ENCODE data around the gene STYXL1. TPM values are rescaled to one million over a fixed set of nuclear protein-coding genes. Genes with fewer than 3 reads are reported as not detected.

Gene STYXL1
- total RNA-seq, 1 experiment from 2014 or later, result 42.3 TPM

DNA sequence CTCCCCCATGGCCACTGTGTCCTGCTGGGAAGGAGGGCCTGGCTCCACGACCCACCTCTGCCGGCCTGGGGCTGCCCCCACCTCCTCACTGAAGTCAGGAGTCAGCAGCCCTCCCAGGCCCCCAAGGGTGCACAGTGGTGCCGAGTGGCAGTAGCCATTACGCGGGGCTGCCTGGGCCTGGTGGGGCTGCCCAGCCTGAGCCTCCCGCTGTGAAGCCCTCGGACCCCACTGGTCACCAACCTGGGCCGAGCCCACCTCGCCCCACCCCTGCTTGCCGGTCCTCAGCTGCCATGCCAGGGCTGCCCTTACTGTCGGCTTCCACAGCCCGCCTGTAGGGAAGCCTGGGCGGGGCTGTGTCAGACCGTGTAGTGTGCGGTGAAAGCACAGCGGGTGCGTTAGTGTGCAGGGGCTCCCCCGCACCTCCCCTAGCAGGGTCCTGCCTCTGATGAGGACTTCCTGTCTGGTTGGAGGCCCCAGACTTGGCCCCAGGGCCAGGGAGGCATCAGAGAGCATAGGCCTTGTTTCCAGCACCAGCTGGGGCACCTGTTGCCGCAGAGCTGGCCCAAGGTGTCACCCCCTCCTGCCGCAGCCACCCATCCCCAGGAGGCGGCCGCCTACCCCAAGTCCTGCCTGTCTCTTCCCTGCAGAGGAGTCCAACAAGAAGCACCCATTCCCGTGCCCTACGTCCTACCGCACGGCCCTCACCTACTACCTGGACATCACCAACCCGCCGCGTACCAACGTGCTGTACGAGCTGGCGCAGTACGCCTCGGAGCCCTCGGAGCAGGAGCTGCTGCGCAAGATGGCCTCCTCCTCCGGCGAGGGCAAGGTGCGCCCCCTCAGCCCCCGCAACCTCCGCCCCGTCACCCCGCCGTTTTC lies 63.4 kb downstream of the STYXL1 start:
- no TSS peak for BruUV-seq (replicated peaks)
- no peak overlapping the region for H3K4me3 ChIP-seq (ENCODE audit: low read depth, low read length)
- peaks cover 1% of the 10 kb centered on the region for H3K36me3 ChIP-seq (ENCODE audit: control insufficient read depth, insufficient read depth, low read length)
- TF ChIP-seq, protein P1, sequence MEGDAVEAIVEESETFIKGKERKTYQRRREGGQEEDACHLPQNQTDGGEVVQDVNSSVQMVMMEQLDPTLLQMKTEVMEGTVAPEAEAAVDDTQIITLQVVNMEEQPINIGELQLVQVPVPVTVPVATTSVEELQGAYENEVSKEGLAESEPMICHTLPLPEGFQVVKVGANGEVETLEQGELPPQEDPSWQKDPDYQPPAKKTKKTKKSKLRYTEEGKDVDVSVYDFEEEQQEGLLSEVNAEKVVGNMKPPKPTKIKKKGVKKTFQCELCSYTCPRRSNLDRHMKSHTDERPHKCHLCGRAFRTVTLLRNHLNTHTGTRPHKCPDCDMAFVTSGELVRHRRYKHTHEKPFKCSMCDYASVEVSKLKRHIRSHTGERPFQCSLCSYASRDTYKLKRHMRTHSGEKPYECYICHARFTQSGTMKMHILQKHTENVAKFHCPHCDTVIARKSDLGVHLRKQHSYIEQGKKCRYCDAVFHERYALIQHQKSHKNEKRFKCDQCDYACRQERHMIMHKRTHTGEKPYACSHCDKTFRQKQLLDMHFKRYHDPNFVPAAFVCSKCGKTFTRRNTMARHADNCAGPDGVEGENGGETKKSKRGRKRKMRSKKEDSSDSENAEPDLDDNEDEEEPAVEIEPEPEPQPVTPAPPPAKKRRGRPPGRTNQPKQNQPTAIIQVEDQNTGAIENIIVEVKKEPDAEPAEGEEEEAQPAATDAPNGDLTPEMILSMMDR (IDR thresholded peaks at IDR 0.05; ENCODE audit: insufficient read depth in 1 of 2, low read depth in 1 of 2, low read length in 1 of 2, severe bottlenecking in 1 of 2, unreplicated experiment in 1 of 2), result no peak
- no peaks in the 10 kb centered on the region for H3K9me3 ChIP-seq
- no peak overlapping the region for H3K27ac Mint-ChIP-seq (ENCODE audit: unreplicated experiment)
- H3K9me3 Mint-ChIP-seq (ENCODE audit: unreplicated experiment), result no peaks in the 10 kb centered on the region
- ChIA-PET POLR2A (no interaction called here), CTCF (no interaction called here)
- intact Hi-C loops (cut with micrococcal nuclease; ENCODE audit: unreplicated experiment), result no loop called here
- H3K4me3 Mint-ChIP-seq (ENCODE audit: unreplicated experiment), result no peak overlapping the region
- peaks cover under 1% of the 10 kb centered on the region for H3K4me1 Mint-ChIP-seq (ENCODE audit: low read depth, unreplicated experiment)
- peaks cover 82% of the 10 kb centered on the region for H3K36me3 Mint-ChIP-seq (ENCODE audit: insufficient read depth, unreplicated experiment)
- no peaks in the 10 kb centered on the region for H3K27me3 Mint-ChIP-seq (ENCODE audit: insufficient read depth, unreplicated experiment)
- no peak for DNase-seq
- H3K4me1 ChIP-seq, result peaks cover 3% of the 10 kb centered on the region
- no peaks in the 10 kb centered on the region for H3K27me3 ChIP-seq (replicated peaks; ENCODE audit: control insufficient read depth, insufficient read depth, low read length)

DNA sequence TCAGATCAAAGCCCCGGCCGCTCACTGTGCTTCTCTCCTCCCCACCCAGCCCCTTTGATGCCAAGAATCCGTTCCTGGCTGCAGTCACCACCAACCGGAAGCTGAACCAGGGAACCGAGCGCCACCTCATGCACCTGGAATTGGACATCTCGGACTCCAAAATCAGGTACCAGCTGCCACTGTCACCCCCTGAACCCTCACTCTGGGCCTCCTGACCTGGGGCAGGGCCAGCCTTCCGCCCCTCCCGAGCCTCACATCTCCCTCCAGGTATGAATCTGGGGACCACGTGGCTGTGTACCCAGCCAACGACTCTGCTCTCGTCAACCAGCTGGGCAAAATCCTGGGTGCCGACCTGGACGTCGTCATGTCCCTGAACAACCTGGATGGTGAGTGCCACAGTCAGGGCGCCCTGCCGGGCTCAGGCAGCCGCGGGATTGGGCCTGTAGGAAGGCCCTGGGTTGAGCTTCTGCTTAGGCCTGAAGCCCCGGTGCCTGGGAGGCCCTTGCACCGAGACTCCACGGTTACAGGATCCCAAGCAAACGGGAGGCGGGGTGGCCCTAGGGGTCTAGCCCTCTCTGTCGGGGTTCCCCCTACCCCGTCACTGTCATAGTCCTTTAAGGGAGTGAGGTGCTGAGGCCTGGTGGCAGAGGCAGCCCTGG lies 64.2 kb downstream of the STYXL1 start:
- ChIA-PET CTCF (no interaction called here), POLR2A (no interaction called here)
- no peak overlapping the region for H3K4me3 ChIP-seq (ENCODE audit: low read depth, low read length)
- intact Hi-C loops (cut with micrococcal nuclease; ENCODE audit: unreplicated experiment), result no loop called here
- H3K9me3 ChIP-seq, result no peaks in the 10 kb centered on the region
- H3K27me3 Mint-ChIP-seq (ENCODE audit: insufficient read depth, unreplicated experiment), result no peaks in the 10 kb centered on the region
- no peak overlapping the region for H3K4me3 Mint-ChIP-seq (ENCODE audit: unreplicated experiment)
- no peaks in the 10 kb centered on the region for H3K27me3 ChIP-seq (replicated peaks; ENCODE audit: control insufficient read depth, insufficient read depth, low read length)
- no peak overlapping the region for H3K27ac Mint-ChIP-seq (ENCODE audit: unreplicated experiment)
- 0 out of 2 replicates have a peak, but pooled peaks cover 3% of the 10 kb centered on the region for H3K4me1 ChIP-seq
- no peak for DNase-seq
- BruUV-seq (replicated peaks), result no TSS peak
- H3K9me3 Mint-ChIP-seq (ENCODE audit: unreplicated experiment), result no peaks in the 10 kb centered on the region
- peaks cover 88% of the 10 kb centered on the region for H3K36me3 Mint-ChIP-seq (ENCODE audit: insufficient read depth, unreplicated experiment)
- peaks cover 1% of the 10 kb centered on the region for H3K36me3 ChIP-seq (ENCODE audit: control insufficient read depth, insufficient read depth, low read length)
- H3K4me1 Mint-ChIP-seq (ENCODE audit: low read depth, unreplicated experiment), result no peaks in the 10 kb centered on the region
- TF ChIP-seq, protein P1 (IDR thresholded peaks at IDR 0.05; ENCODE audit: insufficient read depth in 1 of 2, low read depth in 1 of 2, low read length in 1 of 2, severe bottlenecking in 1 of 2, unreplicated experiment in 1 of 2), result no peak

DNA sequence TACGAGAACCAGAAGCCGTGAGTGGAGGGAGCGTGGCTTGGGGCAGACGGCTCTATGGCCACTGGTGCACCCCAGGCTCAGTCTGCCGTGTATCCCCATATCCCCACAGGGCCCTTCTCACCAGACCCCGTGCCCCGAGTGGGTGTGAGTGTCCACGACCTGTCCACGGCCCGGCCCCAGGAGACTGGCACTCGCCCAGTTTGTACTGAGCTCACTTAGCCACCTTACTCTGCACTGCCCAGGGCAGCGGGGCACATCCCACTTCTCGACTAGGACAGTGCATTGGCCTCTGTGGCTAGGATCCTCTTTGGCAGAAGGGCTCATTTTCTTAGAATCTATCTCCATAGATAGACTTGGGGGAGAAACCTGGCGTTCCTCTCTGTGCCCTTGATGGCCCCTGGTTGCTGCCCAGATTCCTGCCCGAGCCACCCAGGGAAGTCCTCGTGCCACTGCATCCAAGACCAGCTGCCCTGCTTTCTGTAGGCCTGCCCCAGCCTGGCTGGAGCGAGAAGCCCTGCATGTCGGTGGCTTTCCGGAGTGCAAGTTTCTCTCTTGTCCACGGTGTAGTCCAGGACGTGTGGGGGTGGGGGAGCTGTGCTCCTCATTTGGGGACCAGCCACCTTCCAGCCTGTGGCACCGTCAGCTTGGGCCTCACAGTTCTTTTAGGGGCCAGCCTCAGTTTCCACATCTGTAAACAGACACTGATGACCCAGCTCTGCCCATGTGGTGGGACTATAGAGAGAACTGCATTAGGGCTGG lies 65.3 kb downstream of the STYXL1 start:
- ChIA-PET POLR2A (no interaction called here), CTCF (no interaction called here)
- H3K9me3 Mint-ChIP-seq (ENCODE audit: unreplicated experiment), result no peaks in the 10 kb centered on the region
- no peaks in the 10 kb centered on the region for H3K9me3 ChIP-seq
- H3K4me1 Mint-ChIP-seq (ENCODE audit: low read depth, unreplicated experiment), result no peaks in the 10 kb centered on the region
- peak overlapping the region; percentile 11 for H3K4me3 Mint-ChIP-seq (ENCODE audit: unreplicated experiment)
- intact Hi-C loops (cut with micrococcal nuclease; ENCODE audit: unreplicated experiment), result no loop called here
- TF ChIP-seq, protein P1 (IDR thresholded peaks at IDR 0.05; ENCODE audit: insufficient read depth in 1 of 2, low read depth in 1 of 2, low read length in 1 of 2, severe bottlenecking in 1 of 2, unreplicated experiment in 1 of 2), result no peak
- no peak for DNase-seq
- BruUV-seq (replicated peaks), result no TSS peak
- H3K27ac Mint-ChIP-seq (ENCODE audit: unreplicated experiment), result no peak overlapping the region
- no peak overlapping the region for H3K4me3 ChIP-seq (ENCODE audit: low read depth, low read length)
- no peaks in the 10 kb centered on the region for H3K27me3 Mint-ChIP-seq (ENCODE audit: insufficient read depth, unreplicated experiment)
- H3K36me3 Mint-ChIP-seq (ENCODE audit: insufficient read depth, unreplicated experiment), result peaks cover 78% of the 10 kb centered on the region
- H3K27me3 ChIP-seq (replicated peaks; ENCODE audit: control insufficient read depth, insufficient read depth, low read length), result no peaks in the 10 kb centered on the region
- 0 out of 2 replicates have a peak, but pooled peaks cover 5% of the 10 kb centered on the region for H3K4me1 ChIP-seq
- H3K36me3 ChIP-seq (ENCODE audit: control insufficient read depth, insufficient read depth, low read length), result peaks cover 1% of the 10 kb centered on the region
